Transverse colon (tissue), 4 donors: Measurements from ENCODE around the gene SMIM5. TPM values are rescaled to one million over a fixed set of nuclear protein-coding genes. Genes with fewer than 3 reads are reported as not detected.

Experiments
- DNase-seq: peaks from one replicate; pipeline ENCODE4 v3.0.0-alpha.2; 2019
- H3K27ac ChIP-seq, 4 donors: fragments of 200-600 bp; sonication (generic); 2 replicates each; pipeline ENCODE4 v1.5.1; 2016 to 2018; ENCODE audit warnings: inconsistent platforms in 4 of 4
- H3K27me3 ChIP-seq: fragments of 200-600 bp; sonication (generic); 2 replicates; pipeline ENCODE4 v1.5.1; 2017; ENCODE audit warnings: inconsistent platforms
- H3K36me3 ChIP-seq, 4 donors: fragments of 200-600 bp; sonication (generic); 2 replicates each; pipeline ENCODE4 v1.5.1; 2017 to 2019; ENCODE audit warnings: inconsistent platforms in 4 of 4
- H3K4me1 ChIP-seq, 4 donors: fragments of 200-600 bp; sonication (generic); 2 replicates each; pipeline ENCODE4 v1.5.1; 2017 to 2020; ENCODE audit warnings: inconsistent platforms in 4 of 4
- H3K4me3 ChIP-seq, 4 donors: fragments of 200-600 bp; sonication (generic); 1 replicate in 1 of 4; 2 replicates in 3 of 4; pipeline versions ENCODE4 v1.5.1 to v1.6.1; 2017 to 2019; ENCODE audit warnings: inconsistent platforms in 4 of 4
- H3K9me3 ChIP-seq, 2 donors: fragments of 200-600 bp; sonication (generic); 2 replicates each; pipeline ENCODE4 v1.5.1; 2017 to 2019; ENCODE audit warnings: inconsistent platforms in 2 of 2
- EP300 ChIP-seq: sonication (generic); formaldehyde crosslinking; IDR thresholded peaks from one replicate; pipeline ENCODE4 v1.6.1; 2017; ENCODE audit warnings: antibody characterized with exemption, low read depth
- POLR2A ChIP-seq: fragments of 450-650 bp; IDR thresholded peaks from one replicate; pipeline ENCODE4 v1.6.1; 2016; ENCODE audit warnings: antibody characterized with exemption, mild to moderate bottlenecking, moderate library complexity
- POLR2AphosphoS5 ChIP-seq, 3 donors: sonication (generic); formaldehyde crosslinking; IDR thresholded peaks; one replicate each; pipeline ENCODE4 v1.6.1; 2016; ENCODE audit warnings: antibody characterized with exemption in 3 of 3
- WGBS, 2 donors: methylation state at CpG; one replicate each; pipeline ENCODE4 v1.1.5; 2018; ENCODE audit warnings: low coverage in 1 of 2; 5-methylcytosine and 5-hydroxymethylcytosine counted together
- in situ Hi-C, 4 donors: fragments of 200-750 bp; cut with MboI; loops; one replicate each; pipeline versions ENCODE4 v1.15.0 to v1.15.1; 2017; ENCODE audit warnings: low sequenced_read_pairs in 3 of 4, low pct_ligation_motif_present in 1 of 4, low pct_unique_long_range_greater_than_20kb in 1 of 4
- intact Hi-C: fragments of 100-400 bp; cut with DNase I; formaldehyde crosslinking; loops from one replicate; pipeline ENCODE4 v1.15.1; 2023; ENCODE audit warnings: low total_unique reads
- total RNA-seq, 4 donors: library from RNA; depleted of rRNA; stranded (reverse); fragments of >200 nt; gene quantifications; one replicate each; pipeline ENCODE4 v1.1.0, GENCODE V29; 2016
- TF ChIP-seq, protein P1 (sequence below), 5 experiments: fragments of 200-600 bp in 3 of 5; fragments of 450-650 bp in 2 of 5; sonication (generic) in 3 of 5; IDR thresholded peaks; 1 replicate in 2 of 5; 2 replicates in 3 of 5; pipeline ENCODE4 v1.5.1; 2016 to 2017; ENCODE audit warnings: antibody characterized with exemption in 5 of 5, inconsistent platforms in 3 of 5, mild to moderate bottlenecking in 2 of 5, moderate library complexity in 1 of 5

The SMIM5 gene
- total RNA-seq, 4 donors from 2014 or later: 31.3 to 71.4 (median 50.0) TPM; not detected in 1

DNA sequence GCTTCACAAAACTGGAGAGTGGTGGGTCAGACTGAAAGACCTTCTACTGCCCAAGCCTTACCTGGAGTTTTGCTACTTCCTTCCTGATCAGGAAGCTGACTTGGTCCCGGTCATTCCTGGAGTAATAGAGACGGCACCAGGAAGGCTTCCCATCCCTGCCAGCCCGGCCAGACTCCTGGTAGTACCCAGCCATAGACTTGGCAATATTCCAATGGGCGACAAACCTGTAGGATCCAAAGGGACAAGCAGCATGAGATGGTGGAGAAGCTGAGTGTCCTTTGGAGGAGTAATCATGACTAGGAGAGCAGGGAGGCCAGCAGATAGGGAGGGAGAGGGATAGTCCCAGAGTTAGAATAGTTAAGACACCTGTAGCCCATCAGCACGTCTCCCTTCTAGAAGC lies 25.0 kb downstream of the SMIM5 start:
- Histone ChIP-seq H3K4me3 (no peak overlapping the region), H3K27me3 (no peaks in the 10 kb centered on the region), H3K4me1 (no peaks in the 10 kb centered on the region), H3K36me3 (peaks cover 0 to 44% (median 7%) of the 10 kb centered on the region in 4 donors), H3K9me3 (no peaks in the 10 kb centered on the region), H3K27ac (no peak overlapping the region)
- TF ChIP-seq, protein P1, sequence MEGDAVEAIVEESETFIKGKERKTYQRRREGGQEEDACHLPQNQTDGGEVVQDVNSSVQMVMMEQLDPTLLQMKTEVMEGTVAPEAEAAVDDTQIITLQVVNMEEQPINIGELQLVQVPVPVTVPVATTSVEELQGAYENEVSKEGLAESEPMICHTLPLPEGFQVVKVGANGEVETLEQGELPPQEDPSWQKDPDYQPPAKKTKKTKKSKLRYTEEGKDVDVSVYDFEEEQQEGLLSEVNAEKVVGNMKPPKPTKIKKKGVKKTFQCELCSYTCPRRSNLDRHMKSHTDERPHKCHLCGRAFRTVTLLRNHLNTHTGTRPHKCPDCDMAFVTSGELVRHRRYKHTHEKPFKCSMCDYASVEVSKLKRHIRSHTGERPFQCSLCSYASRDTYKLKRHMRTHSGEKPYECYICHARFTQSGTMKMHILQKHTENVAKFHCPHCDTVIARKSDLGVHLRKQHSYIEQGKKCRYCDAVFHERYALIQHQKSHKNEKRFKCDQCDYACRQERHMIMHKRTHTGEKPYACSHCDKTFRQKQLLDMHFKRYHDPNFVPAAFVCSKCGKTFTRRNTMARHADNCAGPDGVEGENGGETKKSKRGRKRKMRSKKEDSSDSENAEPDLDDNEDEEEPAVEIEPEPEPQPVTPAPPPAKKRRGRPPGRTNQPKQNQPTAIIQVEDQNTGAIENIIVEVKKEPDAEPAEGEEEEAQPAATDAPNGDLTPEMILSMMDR (IDR thresholded peaks at IDR 0.05): no peak
- no peak for TF ChIP-seq EP300
- TF ChIP-seq POLR2AphosphoS5 (IDR thresholded peaks at IDR 0.05): no peak
- no peak for TF ChIP-seq POLR2A
- WGBS, 2 donors: 77 to 88% methylated on average over 2 to 5 of the region's 5 CpGs
- intact Hi-C loops: no loop called here
- DNase-seq: no peak
- in situ Hi-C loops: no loop called here

DNA sequence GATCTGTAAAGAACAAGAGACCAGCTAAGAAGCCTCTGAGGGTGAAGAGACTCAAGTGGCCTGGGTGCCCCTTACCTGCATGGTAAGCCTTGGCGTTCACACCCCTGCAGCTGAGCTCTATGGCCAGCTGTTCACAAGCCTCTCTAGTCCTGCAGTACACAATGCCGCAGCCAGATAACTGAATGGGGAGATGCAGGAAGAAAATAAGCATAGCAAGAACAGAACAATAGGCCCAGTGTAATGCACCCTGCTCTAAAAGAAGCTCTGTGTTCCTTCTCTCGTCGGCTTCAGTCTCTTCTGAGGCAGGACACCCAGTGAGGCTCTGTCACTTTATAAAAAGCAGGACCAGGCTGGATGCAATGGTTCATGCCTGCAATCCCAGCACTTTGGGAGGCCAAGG lies 28.3 kb downstream of the SMIM5 start:
- 96% methylated on average over 4 of the region's 4 CpGs; no CpG with 5 or more reads in 1 of the 2 donors for WGBS, 2 donors
- Histone ChIP-seq H3K36me3 (peaks cover 0 to 38% (median 7%) of the 10 kb centered on the region in 4 donors), H3K27me3 (no peaks in the 10 kb centered on the region), H3K4me1 (peaks cover 8 to 12% (median 9%) of the 10 kb centered on the region in 4 donors), H3K27ac (no peak overlapping the region), H3K4me3 (no peak overlapping the region), H3K9me3 (no peaks in the 10 kb centered on the region)
- in situ Hi-C loops: no loop called here
- DNase-seq: no peak
- intact Hi-C loops: no loop called here
- TF ChIP-seq POLR2AphosphoS5 (IDR thresholded peaks at IDR 0.05) (no peak), EP300 (no peak), POLR2A (no peak)
- TF ChIP-seq, protein P1 (IDR thresholded peaks at IDR 0.05): no peak

DNA sequence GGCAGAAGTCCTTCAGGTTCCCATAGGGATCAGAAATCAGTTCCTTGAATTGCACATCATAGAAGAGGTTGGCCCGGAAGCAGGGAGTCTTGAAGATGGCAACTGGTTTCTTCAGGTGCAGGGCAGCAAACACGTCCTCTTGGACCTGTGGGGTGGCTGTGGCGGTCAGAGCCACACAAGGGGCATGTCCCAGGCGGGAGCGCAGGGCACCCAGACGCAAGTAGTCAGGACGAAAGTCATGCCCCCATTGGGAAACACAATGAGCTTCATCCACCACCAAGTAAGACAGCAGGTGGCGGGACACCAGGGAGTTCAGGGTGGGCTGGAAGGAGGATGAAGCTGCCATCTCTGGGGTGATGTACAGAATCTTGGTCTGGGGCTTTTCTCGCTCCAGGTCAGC lies 29.3 kb downstream of the SMIM5 start:
- in situ Hi-C loops: no loop called here

DNA sequence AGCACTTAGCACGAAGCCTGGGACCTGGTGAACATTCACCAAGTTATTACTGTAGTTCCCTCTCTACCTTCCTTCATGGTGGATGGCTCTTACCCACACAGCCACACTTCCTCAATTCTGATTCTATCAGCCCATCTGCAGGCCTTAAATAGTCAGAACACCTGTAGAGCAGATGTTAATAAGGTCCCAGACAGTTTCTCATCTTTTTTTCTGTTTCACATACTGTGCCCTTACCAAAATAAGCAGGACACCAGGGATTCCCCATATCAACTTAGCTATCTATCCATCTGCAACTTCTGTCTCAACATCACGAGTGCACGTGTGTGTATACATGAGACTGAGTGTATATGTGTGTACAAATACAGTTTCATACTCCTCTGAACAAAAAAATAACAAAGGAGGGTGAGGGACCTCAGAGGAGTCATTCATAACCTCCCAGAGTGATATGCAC lies 30.9 kb downstream of the SMIM5 start:
- H3K4me3 ChIP-seq: no peak overlapping the region
- TF ChIP-seq POLR2A (no peak), POLR2AphosphoS5 (IDR thresholded peaks at IDR 0.05) (no peak), EP300 (no peak)
- TF ChIP-seq, protein P1 (IDR thresholded peaks at IDR 0.05): no peak
- in situ Hi-C loops (no loop called here), intact Hi-C loops (no loop called here)
- H3K36me3 ChIP-seq: peaks cover 0 to 29% (median 7%) of the 10 kb centered on the region in 4 donors
- no peaks in the 10 kb centered on the region for H3K9me3 ChIP-seq
- H3K4me1 ChIP-seq: peaks cover 15 to 23% (median 20%) of the 10 kb centered on the region in 4 donors
- H3K27ac ChIP-seq: peak overlapping the region in 1 of 4 donors; percentile 49
- no peak for DNase-seq
- 80 to 82% methylated on average over 2 to 3 of the region's 3 CpGs for WGBS, 2 donors
- H3K27me3 ChIP-seq: no peaks in the 10 kb centered on the region

More for the DNA sequence above, 29.3 kb downstream of the SMIM5 start:
- TF ChIP-seq EP300: no peak
- no peak for TF ChIP-seq POLR2AphosphoS5 (IDR thresholded peaks at IDR 0.05)
- no peak for TF ChIP-seq POLR2A
- TF ChIP-seq, protein P1 (IDR thresholded peaks at IDR 0.05): no peak
- Histone ChIP-seq H3K27ac (no peak overlapping the region), H3K9me3 (no peaks in the 10 kb centered on the region), H3K4me1 (peaks cover 9 to 12% (median 10%) of the 10 kb centered on the region in 4 donors), H3K27me3 (no peaks in the 10 kb centered on the region), H3K36me3 (peaks cover 0 to 31% (median 7%) of the 10 kb centered on the region in 4 donors), H3K4me3 (no peak overlapping the region)
- WGBS, 2 donors: 96% methylated on average over 9 of the region's 9 CpGs; no CpG with 5 or more reads in 1 of the 2 donors
- intact Hi-C loops: no loop called here
- DNase-seq: no peak
